H1 (cell line): ENCODE data around the gene CXCL12. TPM values are rescaled to one million over a fixed set of nuclear protein-coding genes. Genes with fewer than 3 reads are reported as not detected.

Experiments used
- CTCF ChIA-PET: fragments of 300-600 bp; sonication (Branson Sonifier 250); formaldehyde crosslinking; loops from one replicate; lab custom pipeline; 2021; ENCODE audit not compliant: partially characterized antibody; lab: Charles Lee
- POLR2A ChIA-PET: fragments of 300-600 bp; sonication (Branson Sonifier 250); formaldehyde crosslinking; loops from one replicate; lab custom pipeline; 2021; ENCODE audit warnings: inconsistent platforms; ENCODE audit not compliant: partially characterized antibody; lab: Charles Lee
- DNase-seq, 2 experiments: peaks; one replicate each; pipeline versions ENCODE4 v3.0.0 to v3.0.0-alpha.2; 2010 to 2022; ENCODE audit warnings: low spot score in 2 of 2, low read depth in 1 of 2, mixed read lengths in 1 of 2
- FAIRE-seq: peaks from 2 replicates; lab custom pipeline; 2011; peaks lifted over from hg19 to GRCh38; lab: Jason Lieb, UNC
- H2AFZ ChIP-seq: 2 replicates; pipeline ENCODE4 v1.8.1; 2012; ENCODE audit warnings: low read length, inconsistent platforms
- H2AK5ac ChIP-seq: 2 replicates; pipeline ENCODE4 v1.6.1; 2013; ENCODE audit warnings: low read depth, low read length
- H2BK120ac ChIP-seq: replicated peaks from 2 replicates; pipeline ENCODE3; 2013; ENCODE audit warnings: low read depth, low read length, inconsistent platforms
- H2BK12ac ChIP-seq: 2 replicates; pipeline ENCODE4 v1.6.1; 2013; ENCODE audit warnings: low read depth, low read length
- H2BK15ac ChIP-seq: 2 replicates; pipeline ENCODE4 v1.6.1; 2013; ENCODE audit warnings: low read length
- H2BK20ac ChIP-seq: 2 replicates; pipeline ENCODE4 v1.6.1; 2013; ENCODE audit warnings: low read length
- H2BK5ac ChIP-seq: 2 replicates; pipeline ENCODE4 v1.6.1; 2013; ENCODE audit warnings: low read depth, low read length
- H3K14ac ChIP-seq: 2 replicates; pipeline ENCODE4 v1.6.1; 2013; ENCODE audit warnings: inconsistent platforms; ENCODE audit not compliant: insufficient read length
- H3K18ac ChIP-seq: 2 replicates; pipeline ENCODE4 v1.6.1; 2013; ENCODE audit warnings: low read length; ENCODE audit errors: extremely low read depth
- H3K23ac ChIP-seq: 2 replicates; pipeline ENCODE4 v1.6.1; 2013; ENCODE audit warnings: inconsistent platforms; ENCODE audit not compliant: insufficient read length
- H3K23me2 ChIP-seq: 2 replicates; pipeline ENCODE4 v1.6.1; 2013; ENCODE audit warnings: low read depth, low read length
- H3K27ac ChIP-seq: 2 replicates; pipeline ENCODE4 v1.6.1; 2011; ENCODE audit warnings: low read depth, low read length, inconsistent platforms
- H3K27me3 ChIP-seq, 4 experiments: replicated peaks in 1 of 4; 1 replicate in 1 of 4; 2 replicates in 3 of 4; pipeline versions ENCODE4 v1.6.1 to v1.8.1; 2011 to 2013; ENCODE audit warnings: low read length in 3 of 4, mild to moderate bottlenecking in 3 of 4, inconsistent platforms in 2 of 4, mixed read lengths in 2 of 4, moderate library complexity in 1 of 4; ENCODE audit not compliant: control insufficient read depth in 3 of 4, insufficient read depth in 3 of 4; ENCODE audit errors: extremely low read depth in 1 of 4
- H3K36me3 ChIP-seq, 4 experiments: 2 replicates each; pipeline versions ENCODE4 v1.6.1 to v1.8.1; 2011 to 2013; ENCODE audit warnings: mild to moderate bottlenecking in 4 of 4, low read length in 3 of 4, moderate library complexity in 2 of 4, control low read depth in 1 of 4, inconsistent platforms in 1 of 4; ENCODE audit not compliant: insufficient read depth in 4 of 4, control insufficient read depth in 2 of 4
- H3K4ac ChIP-seq: replicated peaks from 2 replicates; pipeline ENCODE3; 2013; ENCODE audit warnings: low read length, low read depth, mixed read lengths, inconsistent platforms; ENCODE audit not compliant: insufficient read length
- H3K4me1 ChIP-seq, 4 experiments: replicated peaks in 1 of 4; 1 replicate in 1 of 4; 2 replicates in 3 of 4; pipeline versions ENCODE4 v1.6.1 to v1.8.1; 2011 to 2013; ENCODE audit warnings: low read length in 3 of 4, inconsistent platforms in 2 of 4, mixed read lengths in 1 of 4; ENCODE audit not compliant: insufficient read depth in 4 of 4, control insufficient read depth in 3 of 4
- H3K4me2 ChIP-seq, 2 experiments: 2 replicates each; pipeline versions ENCODE4 v1.6.1 to v1.8.1; 2011 to 2013; ENCODE audit warnings: low read depth in 2 of 2, low read length in 2 of 2, control low read depth in 1 of 2, inconsistent platforms in 1 of 2, mild to moderate bottlenecking in 1 of 2; ENCODE audit not compliant: insufficient read depth in 1 of 2
- H3K4me3 ChIP-seq, 4 experiments: fragments of 200-600, 300-600 bp in 1 of 4; sonication (generic), shearing (Covaris generic), sonication (Bioruptor Twin) in 1 of 4; 2 replicates each; pipeline versions ENCODE4 v1.5.1 to v1.8.1; 2011 to 2016; ENCODE audit warnings: low read length in 4 of 4, low read depth in 3 of 4, control low read depth in 2 of 4, inconsistent platforms in 2 of 4, mild to moderate bottlenecking in 2 of 4, mixed read lengths in 1 of 4, moderate library complexity in 1 of 4; ENCODE audit not compliant: insufficient read depth in 2 of 4; ENCODE audit errors: extremely low read depth in 1 of 4
- H3K56ac ChIP-seq: replicated peaks from 2 replicates; pipeline ENCODE3; 2013; ENCODE audit warnings: low read depth, mild to moderate bottlenecking, mixed read lengths, low read length, inconsistent platforms; ENCODE audit not compliant: insufficient read length
- H3K79me1 ChIP-seq: 2 replicates; pipeline ENCODE4 v1.6.1; 2013; ENCODE audit warnings: low read depth, low read length, control low read depth
- H3K79me2 ChIP-seq, 2 experiments: 2 replicates each; pipeline versions ENCODE4 v1.6.1 to v1.8.1; 2012 to 2013; ENCODE audit warnings: low read length in 2 of 2, mild to moderate bottlenecking in 2 of 2, inconsistent platforms in 1 of 2; ENCODE audit not compliant: insufficient read depth in 2 of 2, control insufficient read depth in 1 of 2
- H3K9ac ChIP-seq, 4 experiments: replicated peaks in 1 of 4; 1 replicate in 1 of 4; 2 replicates in 3 of 4; pipeline versions ENCODE4 v1.6.1 to v1.8.1; 2011 to 2013; ENCODE audit warnings: low read depth in 3 of 4, low read length in 3 of 4, control low read depth in 2 of 4, mild to moderate bottlenecking in 2 of 4, moderate library complexity in 2 of 4, inconsistent platforms in 1 of 4; ENCODE audit errors: extremely low read depth in 1 of 4
- H3K9me3 ChIP-seq, 2 experiments: 2 replicates each; pipeline versions ENCODE4 v1.6.1 to v1.8.1; 2012 to 2013; ENCODE audit warnings: mild to moderate bottlenecking in 2 of 2, moderate library complexity in 2 of 2, control low read depth in 1 of 2, inconsistent platforms in 1 of 2, low read depth in 1 of 2, low read length in 1 of 2, mixed read lengths in 1 of 2; ENCODE audit not compliant: insufficient read depth in 2 of 2
- H4K20me1 ChIP-seq, 2 experiments: replicated peaks in 1 of 2; 2 replicates each; pipeline versions ENCODE3 to v1.8.1; 2011 to 2013; ENCODE audit warnings: inconsistent platforms in 2 of 2, low read length in 2 of 2, mild to moderate bottlenecking in 1 of 2; ENCODE audit not compliant: insufficient read depth in 2 of 2, control insufficient read depth in 1 of 2
- H4K5ac ChIP-seq: 2 replicates; pipeline ENCODE4 v1.6.1; 2013; ENCODE audit warnings: low read length, low read depth, mixed read lengths, inconsistent platforms; ENCODE audit not compliant: insufficient read length
- H4K8ac ChIP-seq: 2 replicates; pipeline ENCODE4 v1.8.0; 2013; ENCODE audit warnings: mild to moderate bottlenecking, moderate library complexity, low read length, inconsistent platforms; ENCODE audit not compliant: insufficient read depth; ENCODE audit errors: extremely low read depth
- H4K91ac ChIP-seq: replicated peaks from 2 replicates; pipeline ENCODE3; 2013; ENCODE audit warnings: low read length, mixed read lengths, inconsistent platforms; ENCODE audit not compliant: insufficient read length
- E2F6 ChIP-seq: IDR thresholded peaks from 2 replicates; pipeline ENCODE4 v1.6.1; 2012; ENCODE audit warnings: inconsistent platforms
- MAFK ChIP-seq: IDR thresholded peaks from 2 replicates; pipeline ENCODE4 v1.6.1; 2012; ENCODE audit warnings: low read depth, mild to moderate bottlenecking, improper control_type of control experiment, low read length
- RAD21 ChIP-seq, 2 experiments: IDR thresholded peaks in 1 of 2; conservative IDR thresholded peaks in 1 of 2; 2 replicates each; pipeline ENCODE4 v1.6.1; 2011; ENCODE audit warnings: low read depth in 2 of 2, low read length in 2 of 2, improper control_type of control experiment in 1 of 2, inconsistent platforms in 1 of 2, mild to moderate bottlenecking in 1 of 2, moderate library complexity in 1 of 2
- WGBS, 2 experiments: shearing (Covaris generic) in 1 of 2; methylation state at CpG; one replicate each; pipeline versions ENCODE4 v1.1.6 to v1.1.7; 2013 to 2015; ENCODE audit warnings: low lambda C conversion rate in 2 of 2, mixed read lengths in 2 of 2, inconsistent platforms in 1 of 2, low coverage in 1 of 2, missing lambda C conversion rate in 1 of 2; ENCODE audit not compliant: insufficient replicate concordance in 2 of 2, insufficient coverage in 1 of 2, insufficient read length in 1 of 2; ENCODE audit errors: extremely low coverage in 1 of 2, missing lambda C conversion rate in 1 of 2; 5-methylcytosine and 5-hydroxymethylcytosine counted together
- polyA plus RNA-seq, 7 experiments: library from polyadenylated mRNA; depleted of rRNA in 3 of 7; stranded (reverse) in 5 of 7; unstranded in 2 of 7; fragments of >200 nt in 5 of 7; fragments of 200-250 nt in 2 of 7; gene quantifications; 1 replicate in 5 of 7; 2 replicates in 1 of 7; 4 replicates in 1 of 7; pipeline versions ENCODE4 v1.2.1 to v1.2.3, GENCODE V29; 2011 to 2013; ENCODE audit warnings: missing spikeins in 2 of 7, mixed read lengths in 2 of 7
- total RNA-seq: library from RNA; stranded (reverse); fragmentation: NEBNext Ultra II Directional; extraction: Animal tissue kit (Norgen Biotek cat#: 25700); gene quantifications from 2 replicates; pipeline ENCODE4 v1.2.1, GENCODE V29; 2021

Gene CXCL12
- total and polyA plus RNA-seq, 2 of the 8 experiments (the other 6 are each of a cell fraction or from before 2014, with no cell fraction given): 51.4 to 53.8 TPM

- Histone ChIP-seq H2BK5ac (no peak overlapping the region), H3K23me2 (no peaks in the 10 kb centered on the region), H3K23ac (no peak overlapping the region), H2AFZ (no peak overlapping the region), H3K18ac (no peak overlapping the region), H3K9ac (no peak overlapping the region), H3K27me3 (no peaks in the 10 kb centered on the region), H3K56ac (no peak overlapping the region), H3K36me3 (no peaks in the 10 kb centered on the region), H2BK15ac (peak overlapping the region; percentile 53; the same call in 1 of the 2 replicates), H4K8ac (no peak overlapping the region), H3K79me2 (no peaks in the 10 kb centered on the region), H3K9me3 (no peaks in the 10 kb centered on the region), H4K20me1 (no peaks in the 10 kb centered on the region), H3K14ac (no peak overlapping the region), H4K91ac (no peak overlapping the region), H2BK20ac (no peak overlapping the region; the same call in 1 of the 2 replicates), H3K4me1 (peaks cover 0 to 12% (median 4%) of the 10 kb centered on the region in 4 experiments; a peak in 3 of 7 replicates), H3K4me3 (no peak overlapping the region), H3K79me1 (no peaks in the 10 kb centered on the region), H2BK12ac (no peak overlapping the region), H2AK5ac (no peak overlapping the region), H3K4me2 (no peak overlapping the region), H3K4ac (no peak overlapping the region), H3K27ac (no peak overlapping the region), H2BK120ac (no peak overlapping the region), H4K5ac (no peak overlapping the region)
- DNase-seq (no peak), FAIRE-seq (no peak)
- WGBS, 2 experiments: 90% methylated on average over 3 of the region's 3 CpGs; no CpG with 5 or more reads in 1 of the 2 experiments
- CTCF ChIA-PET: interaction anchor here (0.8 to 2.0 kb wide), 5 partner anchors 13 to 41 kb away, joined by 3 to 4 read pairs (median 3); no protein-coding TSS in a partner anchor
- no peak for TF ChIP-seq RAD21 (IDR thresholded peaks at IDR 0.05 in 1 of 2, conservative IDR thresholded peaks at IDR 0.05 in 1 of 2; ENCODE audit: low read depth in 2 of 2, low read length in 2 of 2)
- no peak for TF ChIP-seq MAFK
- no peak for TF ChIP-seq E2F6
- POLR2A ChIA-PET: interaction anchor here (0.7 to 1.0 kb wide), 3 partner anchors 22 to 41 kb away, joined by 3 to 4 read pairs (median 3); no protein-coding TSS in a partner anchor
Observed at GRCh38 chr10:44341886-44342285, 43.0 kb downstream of the CXCL12 start.
